CD4-positive, alpha-beta memory T cell (primary cell): ENCODE measurements around the gene SBNO2. TPM values are rescaled to one million over a fixed set of nuclear protein-coding genes. Genes with fewer than 3 reads are reported as not detected.

Source experiments
- polyA plus RNA-seq, 2 donors: library from polyadenylated mRNA; unstranded; fragments of 300-500 nt; fragmentation: Illumina TruSeq; gene quantifications; one replicate each; pipeline ENCODE4 v1.2.3, GENCODE V29; 2021
- total RNA-seq, 2 experiments: library from RNA; stranded (reverse); gene quantifications; one replicate each; pipeline ENCODE4 v1.2.3, GENCODE V29; 2021

SBNO2 gene
- total and polyA plus RNA-seq, 4 experiments from 2014 or later, result 0.37 to 98.6 (median 48.1) TPM

Other genes with a start within 250 kb of the SBNO2 start
- 1 to 10 TPM; 9.2 to 9.6 TPM for gene ARID3A, start 248.2 kb downstream of the SBNO2 start, total RNA-seq
- 1 to 10 TPM in 1 of 2 donors, under 1 TPM in 1; 0.27 to 1.1 TPM for gene ARID3A, start 248.2 kb downstream of the SBNO2 start, polyA plus RNA-seq
- gene WDR18, start 189.9 kb downstream of the SBNO2 start, total RNA-seq, result 10 to 100 TPM; 53.9 to 60.3 TPM
- gene WDR18, start 189.9 kb downstream of the SBNO2 start, polyA plus RNA-seq, result 10 to 100 TPM; 44.3 to 79.7 TPM
- not detected for gene GRIN3B, start 173.8 kb downstream of the SBNO2 start, total RNA-seq
- not detected for gene GRIN3B, start 173.8 kb downstream of the SBNO2 start, polyA plus RNA-seq
- 100 to 1,000 TPM; 315 to 329 TPM for gene TMEM259, start 153.1 kb downstream of the SBNO2 start, total RNA-seq
- gene TMEM259, start 153.1 kb downstream of the SBNO2 start, polyA plus RNA-seq, result 10 to 100 TPM; 40.5 to 75.9 TPM
- not detected for gene RNU6-2, start 152.7 kb downstream of the SBNO2 start, total RNA-seq
- gene RNU6-2, start 152.7 kb downstream of the SBNO2 start, polyA plus RNA-seq, result not detected
- gene CNN2, start 147.7 kb downstream of the SBNO2 start, total RNA-seq, result 100 to 1,000 TPM; 263 to 266 TPM
- gene CNN2, start 147.7 kb downstream of the SBNO2 start, polyA plus RNA-seq, result 100 to 1,000 TPM; 444 to 632 TPM
- gene ABCA7, start 134.2 kb downstream of the SBNO2 start, total RNA-seq, result 100 to 1,000 TPM; 313 to 319 TPM
- gene ABCA7, start 134.2 kb downstream of the SBNO2 start, polyA plus RNA-seq, result 10 to 100 TPM; 10.7 to 11.2 TPM
- 100 to 1,000 TPM; 834 to 836 TPM for gene ARHGAP45, start 107.1 kb downstream of the SBNO2 start, total RNA-seq
- gene ARHGAP45, start 107.1 kb downstream of the SBNO2 start, polyA plus RNA-seq, result 100 to 1,000 TPM; 222 to 501 TPM
- 10 to 100 TPM; 76.0 to 80.0 TPM for gene POLR2E, start 78.9 kb downstream of the SBNO2 start, total RNA-seq
- 100 to 1,000 TPM; 167 to 197 TPM for gene POLR2E, start 78.9 kb downstream of the SBNO2 start, polyA plus RNA-seq
- 100 to 1,000 TPM; 210 to 220 TPM for gene GPX4, start 70.3 kb downstream of the SBNO2 start, total RNA-seq
- gene GPX4, start 70.3 kb downstream of the SBNO2 start, polyA plus RNA-seq, result 100 to 1,000 TPM; 399 to 406 TPM
- 100 to 1,000 TPM; 112 to 114 TPM for gene STK11, start 31.5 kb upstream of the SBNO2 start, total RNA-seq
- gene STK11, start 31.5 kb upstream of the SBNO2 start, polyA plus RNA-seq, result 10 to 100 TPM; 11.0 to 43.5 TPM
- gene CBARP, start 63.7 kb upstream of the SBNO2 start, total RNA-seq, result not detected
- gene CBARP, start 63.7 kb upstream of the SBNO2 start, polyA plus RNA-seq, result not detected
- gene ATP5F1D, start 67.5 kb upstream of the SBNO2 start, total RNA-seq, result 100 to 1,000 TPM; 105 to 108 TPM
- 100 to 1,000 TPM; 133 to 243 TPM for gene ATP5F1D, start 67.5 kb upstream of the SBNO2 start, polyA plus RNA-seq
- gene MIDN, start 74.3 kb upstream of the SBNO2 start, total RNA-seq, result 10 to 100 TPM; 30.3 to 34.0 TPM
- gene MIDN, start 74.3 kb upstream of the SBNO2 start, polyA plus RNA-seq, result 1 to 10 TPM in 1 of 2 donors, under 1 TPM in 1; 0.75 to 6.1 TPM
- 100 to 1,000 TPM; 574 to 638 TPM for gene CIRBP, start 95.1 kb upstream of the SBNO2 start, total RNA-seq
- gene CIRBP, start 95.1 kb upstream of the SBNO2 start, polyA plus RNA-seq, result 100 to 1,000 TPM; 160 to 257 TPM
- gene FAM174C, start 101.3 kb upstream of the SBNO2 start, total RNA-seq, result 10 to 100 TPM; 50.5 to 54.2 TPM
- 100 to 1,000 TPM in 1 of 2 donors, 10 to 100 TPM in 1; 57.2 to 114 TPM for gene FAM174C, start 101.3 kb upstream of the SBNO2 start, polyA plus RNA-seq
- not detected for gene EFNA2, start 111.6 kb upstream of the SBNO2 start, total RNA-seq
- gene EFNA2, start 111.6 kb upstream of the SBNO2 start, polyA plus RNA-seq, result not detected
- 10 to 100 TPM; 68.6 to 73.5 TPM for gene NDUFS7, start 209.6 kb upstream of the SBNO2 start, total RNA-seq
- gene NDUFS7, start 209.6 kb upstream of the SBNO2 start, polyA plus RNA-seq, result 100 to 1,000 TPM; 180 to 193 TPM
- 10 to 100 TPM; 15.9 to 16.2 TPM for gene GAMT, start 227.3 kb upstream of the SBNO2 start, total RNA-seq
- 10 to 100 TPM; 19.3 to 20.3 TPM for gene GAMT, start 227.3 kb upstream of the SBNO2 start, polyA plus RNA-seq
- 100 to 1,000 TPM; 143 to 152 TPM for gene DAZAP1, start 233.3 kb upstream of the SBNO2 start, total RNA-seq
- gene DAZAP1, start 233.3 kb upstream of the SBNO2 start, polyA plus RNA-seq, result 1 to 10 TPM; 2.5 to 9.1 TPM